HuH-7 (cell line): ENCODE data around the gene ME2.
"Not testable (repeated sequence)": the region's sequence is repeated elsewhere in the genome, so short reads cannot be mapped to it uniquely, and the experiment has no call there.

Experiments
- DNase-seq: peaks from one replicate; pipeline ENCODE4 v3.0.0; 2011; ENCODE audit warnings: low spot score

Gene ME2

GRCh38 chr18:50926521-50926920 is 47.6 kb downstream of the ME2 start:
- no peak for DNase-seq

- DNase-seq = no peak
These were observed 49.6 kb downstream of the ME2 start for GRCh38 chr18:50928551-50928950.

- no peak for DNase-seq
These were observed 54.8 kb downstream of the ME2 start for GRCh38 chr18:50933684-50934083.

GRCh38 chr18:50934545-50935211 is 55.8 kb downstream of the ME2 start:
- DNase-seq = no peak

GRCh38 chr18:50935493-50936191 is 56.7 kb downstream of the ME2 start:
- no peak for DNase-seq

- no peak for DNase-seq
These were observed 58.3 kb downstream of the ME2 start for GRCh38 chr18:50937183-50937582.

GRCh38 chr18:50938912-50939311 is 60.0 kb downstream of the ME2 start:
- DNase-seq = no peak

- DNase-seq = no peak
These were observed 65.5 kb downstream of the ME2 start for GRCh38 chr18:50944245-50944932.

- not testable (repeated sequence) for DNase-seq
These were observed 67.0 kb downstream of the ME2 start for GRCh38 chr18:50945918-50946317.

- no peak for DNase-seq
These were observed 69.0 kb downstream of the ME2 start for GRCh38 chr18:50947899-50948298.

GRCh38 chr18:50949185-50949584 is 70.3 kb downstream of the ME2 start:
- DNase-seq = no peak

- DNase-seq = no peak
These were observed 71.7 kb downstream of the ME2 start for GRCh38 chr18:50950626-50951025.

GRCh38 chr18:50953822-50954221 is 74.9 kb downstream of the ME2 start:
- DNase-seq = no peak

- DNase-seq = no peak
These were observed 76.3 kb downstream of the ME2 start for GRCh38 chr18:50955253-50955652.

- DNase-seq = no peak
These were observed 77.2 kb downstream of the ME2 start for GRCh38 chr18:50956116-50956515.

- DNase-seq = no peak
These were observed 83.1 kb downstream of the ME2 start for GRCh38 chr18:50961974-50962373.

- DNase-seq = peak; percentile 66
These were observed 89.1 kb downstream of the ME2 start, which contains the start of gene ELAC1 for GRCh38 chr18:50967714-50968661. TSS of gene ELAC1 (plus strand) at chr18:50968040. CDS start at chr18:50974405, 6,365 bp downstream.

- no peak for DNase-seq
These were observed 90.5 kb downstream of the ME2 start for GRCh38 chr18:50969448-50969847.

GRCh38 chr18:50970006-50970405 is 91.1 kb downstream of the ME2 start:
- DNase-seq = no peak

- not testable (repeated sequence) for DNase-seq
These were observed 93.5 kb downstream of the ME2 start for GRCh38 chr18:50972404-50972803.

GRCh38 chr18:50973367-50974126 is 94.6 kb downstream of the ME2 start:
- peak; percentile 16 for DNase-seq
